HepG2 (cell line): ENCODE data around the gene FGFR2.

Source experiments
- CREM ChIP-seq, 2 experiments: sonication (generic) in 1 of 2; formaldehyde crosslinking in 1 of 2; IDR thresholded peaks; 2 replicates each; pipeline versions ENCODE4 v1.4.0 to v1.6.1; 2016 to 2020; ENCODE audit warnings: antibody characterized with exemption in 1 of 2, mild to moderate bottlenecking in 1 of 2, missing genetic modification reagents in 1 of 2
- CTCF ChIP-seq: sonication (generic); formaldehyde crosslinking; IDR thresholded peaks from 2 replicates; pipeline ENCODE4 v1.5.0; 2020; ENCODE audit warnings: mild to moderate bottlenecking, missing genetic modification reagents, moderate library complexity

GRCh38 chr10:121645696-121646095, 47.5 kb upstream of the FGFR2 start:
- no peak for TF ChIP-seq CREM (IDR thresholded peaks at IDR 0.05)
- TF ChIP-seq CREM (CRISPR knock-in tag; IDR thresholded peaks at IDR 0.05) = no peak
- TF ChIP-seq CTCF (CRISPR knock-in tag) = no peak
